ENCODE measurements around the gene SUCLG2. TPM values are rescaled to one million over a fixed set of nuclear protein-coding genes. Genes with fewer than 3 reads are reported as not detected.

The SUCLG2 gene
- total and polyA plus RNA-seq, 2 of the 4 experiments (the other 2 are of a cell fraction), result 26.8 to 34.6 TPM

GRCh38 chr3:67599821-67600220, 54.6 kb downstream of the SUCLG2 start:
- no peak overlapping the region for H3K18ac ChIP-seq (ENCODE audit: low read depth, low read length)
- peaks cover 20 to 22% of the 10 kb centered on the region in 2 experiments; a peak in 3 of 4 replicates for H3K79me1 ChIP-seq (ENCODE audit: low read depth in 1 of 2, low read length in 2 of 2)
- H2AK5ac ChIP-seq (ENCODE audit: low read depth, low read length), result no peak overlapping the region
- ChIA-PET CTCF (interaction anchor here (0.6 to 1.4 kb wide), 3 partner anchors 12 to 1485 kb away, joined by 3 to 5 read pairs (median 5); partner anchors contain the start of gene ARL6IP5), POLR2A (ENCODE audit: unreplicated experiment) (no interaction called here)
- H4K8ac ChIP-seq (ENCODE audit: low read depth in 2 of 2, low read length in 2 of 2), result no peak overlapping the region
- H2BK20ac ChIP-seq (ENCODE audit: low read depth, low read length), result no peak overlapping the region
- H4K5ac ChIP-seq (ENCODE audit: low read depth, low read length), result no peak overlapping the region
- H3K4me2 ChIP-seq (ENCODE audit: low read depth, low read length), result no peak overlapping the region
- H3K23ac ChIP-seq (ENCODE audit: low read depth, low read length), result no peak overlapping the region
- no peak overlapping the region for H2BK5ac ChIP-seq (ENCODE audit: low read depth, low read length, poor library complexity, severe bottlenecking)
- in situ Hi-C loops (cut with MboI; ENCODE audit: low sequenced_read_pairs), result loop anchor here (10.0 kb wide), 1 partner anchor 215 kb away; no protein-coding TSS in a partner anchor
- BruUV-seq (replicated peaks), result no TSS peak
- H2AFZ ChIP-seq (replicated peaks; ENCODE audit: low read length, poor library complexity), result no peak overlapping the region
- DNase-seq (no peak), ATAC-seq (ENCODE audit: low read depth) (no peak)
- H3K9me3 ChIP-seq (ENCODE audit: control insufficient read depth, insufficient read depth, low read length), result no peaks in the 10 kb centered on the region
- peaks cover 5% of the 10 kb centered on the region; the same call in 1 of the 2 replicates for H3K36me3 ChIP-seq (ENCODE audit: control insufficient read depth, insufficient read depth, low read length)
- no peak overlapping the region for H4K91ac ChIP-seq (ENCODE audit: insufficient read depth, low read depth, low read length)
- H3K4me3 ChIP-seq (ENCODE audit: insufficient read depth, low read depth, low read length), result no peak overlapping the region
- no peak overlapping the region for H3K4ac ChIP-seq (ENCODE audit: low read depth, low read length)
- H2BK120ac ChIP-seq (ENCODE audit: low read depth, low read length), result no peak overlapping the region
- no peaks in the 10 kb centered on the region; the same call in 1 of the 2 replicates for H3K4me1 ChIP-seq (ENCODE audit: control insufficient read depth, insufficient read depth, low read length)
- no peak overlapping the region for H2AK9ac ChIP-seq (replicated peaks; ENCODE audit: low read depth, low read length, poor library complexity)
- peaks cover 3% of the 10 kb centered on the region; the same call in 1 of the 2 replicates for H4K20me1 ChIP-seq (ENCODE audit: insufficient read depth, low read length)
- H2BK15ac ChIP-seq (ENCODE audit: low read depth, low read length), result no peak overlapping the region
- no CpG with 5 or more reads among the region's 2 CpGs for WGBS, 2 experiments (ENCODE audit: extremely low coverage in 2 of 2, insufficient read length in 1 of 2)
- peaks cover 2% of the 10 kb centered on the region; the same call in 1 of the 2 replicates for H3K9me1 ChIP-seq (ENCODE audit: insufficient read depth, low read length)
- intact Hi-C loops (cut with micrococcal nuclease), result loop anchor here (10.0 kb wide), 1 partner anchor 185 kb away; no protein-coding TSS in a partner anchor
- H3K27ac ChIP-seq (ENCODE audit: insufficient read depth, low read length), result no peak overlapping the region
- no peaks in the 10 kb centered on the region for H3K27me3 ChIP-seq (ENCODE audit: control insufficient read depth, insufficient read depth, low read length)
- H3K14ac ChIP-seq (replicated peaks; ENCODE audit: low read depth, low read length), result no peak overlapping the region
- dilution Hi-C loops (cut with HindIII; ENCODE audit: low sequenced_read_pairs, unreplicated experiment), result no loop called here
- TF ChIP-seq NFE2L2 (IDR thresholded peaks at IDR 0.05; ENCODE audit: low read depth, low read length) (no peak), CEBPB (IDR thresholded peaks at IDR 0.05; ENCODE audit: low read depth, low read length) (no peak), SMC3 (IDR thresholded peaks at IDR 0.05; ENCODE audit: low read depth, low read length) (no peak), FOS (IDR thresholded peaks at IDR 0.05; ENCODE audit: low read depth, low read length) (no peak), BHLHE40 (IDR thresholded peaks at IDR 0.05; ENCODE audit: low read depth, low read length) (no peak), RCOR1 (IDR thresholded peaks at IDR 0.05; ENCODE audit: insufficient replicate concordance, low read length) (no peak), MAFK (IDR thresholded peaks at IDR 0.05; ENCODE audit: low read depth, low read length) (no peak), POLR2A (IDR thresholded peaks at IDR 0.05; ENCODE audit: low read depth, low read length) (no peak), ELK1 (IDR thresholded peaks at IDR 0.05; ENCODE audit: borderline replicate concordance, low read depth, low read length) (no peak), MXI1 (IDR thresholded peaks at IDR 0.05; ENCODE audit: borderline replicate concordance, low read depth, low read length) (no peak), CTCF (conservative IDR thresholded peaks at IDR 0.05; ENCODE audit: low read depth, low read length) (no peak), MAZ (IDR thresholded peaks at IDR 0.05; ENCODE audit: borderline replicate concordance, low read depth, low read length) (no peak), USF2 (IDR thresholded peaks at IDR 0.05; ENCODE audit: low read depth, low read length) (no peak), RAD21 (IDR thresholded peaks at IDR 0.05; ENCODE audit: low read length) (no peak), RFX5 (IDR thresholded peaks at IDR 0.05; ENCODE audit: low read depth, low read length) (no peak)
- no peak overlapping the region for H3K9ac ChIP-seq (ENCODE audit: low read depth, low read length)
- no peak overlapping the region for H3K56ac ChIP-seq (ENCODE audit: extremely low read depth, insufficient read depth, low read length)

Measured in IMR-90 (cell line).